ENCODE data around the gene PITPNM2.

- TF ChIP-seq EP300 (IDR thresholded peaks at IDR 0.05; ENCODE audit: borderline replicate concordance in 1 of 2, low read depth in 2 of 2, low read length in 2 of 2), result no peak
- peak; percentile 81 for TF ChIP-seq E2F6 (IDR thresholded peaks at IDR 0.05)
Observed at GRCh38 chr12:123150744-123151456, at the start of gene PITPNM2.

Data from H1 (cell line).